T-helper 1 cell (primary cell): Measurements from ENCODE around the gene OTUB2.

Source experiments
- DNase-seq, 5 donors: peaks; one replicate each; pipeline ENCODE4 v3.0.0-alpha.2; 2012 to 2020

Gene OTUB2

GRCh38 chr14:94021416-94022157, 4.6 kb upstream of the OTUB2 start:
- peak in 1 of 5 donors; percentile 56 for DNase-seq

GRCh38 chr14:94022532-94023411, 3.4 kb upstream of the OTUB2 start:
- DNase-seq, result no peak

GRCh38 chr14:94024549-94024948, 1.6 kb upstream of the OTUB2 start:
- DNase-seq, result no peak

- DNase-seq, result no peak
These were observed 420 bp upstream of the OTUB2 start for GRCh38 chr14:94025720-94026119.

GRCh38 chr14:94026889-94027469, 839 bp downstream of the OTUB2 start:
- no peak for DNase-seq

- no peak for DNase-seq
These were observed 1.7 kb downstream of the OTUB2 start for GRCh38 chr14:94027566-94028449.

GRCh38 chr14:94028450-94028826, 2.3 kb downstream of the OTUB2 start:
- DNase-seq, result peak in 1 of 5 donors; percentile 67

GRCh38 chr14:94029265-94029664, 3.1 kb downstream of the OTUB2 start:
- no peak for DNase-seq

- DNase-seq, result no peak
These were observed 3.6 kb downstream of the OTUB2 start for GRCh38 chr14:94029671-94030203.

- no peak for DNase-seq
These were observed 4.4 kb downstream of the OTUB2 start for GRCh38 chr14:94030571-94030970.

- no peak for DNase-seq
These were observed 5.2 kb downstream of the OTUB2 start for GRCh38 chr14:94031161-94031882.

GRCh38 chr14:94031883-94032279, 5.7 kb downstream of the OTUB2 start:
- DNase-seq, result no peak

GRCh38 chr14:94034886-94035285, 8.7 kb downstream of the OTUB2 start:
- no peak for DNase-seq

- DNase-seq, result peak; percentile 35 to 73 (median 61)
These were observed 10.4 kb downstream of the OTUB2 start for GRCh38 chr14:94036313-94037167.

GRCh38 chr14:94037954-94038353, 11.8 kb downstream of the OTUB2 start:
- no peak for DNase-seq

GRCh38 chr14:94038510-94038909, 12.4 kb downstream of the OTUB2 start:
- no peak for DNase-seq

GRCh38 chr14:94038921-94039629, 12.9 kb downstream of the OTUB2 start:
- no peak for DNase-seq

- DNase-seq, result no peak
These were observed 14.1 kb downstream of the OTUB2 start for GRCh38 chr14:94040247-94040646.

- no peak for DNase-seq
These were observed 14.7 kb downstream of the OTUB2 start for GRCh38 chr14:94040796-94041195.
